ENCODE data around the gene ZNF407.

The ZNF407 gene

GRCh38 chr18:74981476-74981875 is 383.8 kb downstream of the ZNF407 start:
- no peak for TF ChIP-seq RAD21 (IDR thresholded peaks at IDR 0.05; ENCODE audit: low read depth)
- no peak for TF ChIP-seq TCF12 (IDR thresholded peaks at IDR 0.05; ENCODE audit: low read depth)
- no peak for TF ChIP-seq EGR1 (IDR thresholded peaks at IDR 0.05)
- no peak for TF ChIP-seq YY1 (IDR thresholded peaks at IDR 0.05; ENCODE audit: low read depth)
- TF ChIP-seq TAF1 (IDR thresholded peaks at IDR 0.05; ENCODE audit: low read depth): no peak
- no peak for TF ChIP-seq NFIC (IDR thresholded peaks at IDR 0.05)
- no peak for TF ChIP-seq ZBTB7A (IDR thresholded peaks at IDR 0.05; ENCODE audit: low read depth)

- peak; percentile 74 for TF ChIP-seq CEBPB (IDR thresholded peaks at IDR 0.05)
- no peak for TF ChIP-seq USF1 (IDR thresholded peaks at IDR 0.05)
Measured at GRCh38 chr18:74982946-74983635, 385.4 kb downstream of the ZNF407 start.

GRCh38 chr18:74989134-74989533 is 391.5 kb downstream of the ZNF407 start:
- TF ChIP-seq REST (IDR thresholded peaks at IDR 0.05; ENCODE audit: low read depth) (no peak), TEAD4 (IDR thresholded peaks at IDR 0.05) (no peak), ZBTB7A (IDR thresholded peaks at IDR 0.05; ENCODE audit: low read depth) (no peak), TCF12 (IDR thresholded peaks at IDR 0.05; ENCODE audit: low read depth) (no peak), CEBPB (IDR thresholded peaks at IDR 0.05) (no peak), RAD21 (IDR thresholded peaks at IDR 0.05; ENCODE audit: low read depth) (no peak), EGR1 (IDR thresholded peaks at IDR 0.05) (no peak), NFIC (IDR thresholded peaks at IDR 0.05) (no peak), TAF1 (IDR thresholded peaks at IDR 0.05; ENCODE audit: low read depth) (no peak), MAX (IDR thresholded peaks at IDR 0.05) (no peak), CREB1 (IDR thresholded peaks at IDR 0.05; ENCODE audit: low read depth) (no peak), EP300 (IDR thresholded peaks at IDR 0.05; ENCODE audit: borderline replicate concordance) (no peak), YY1 (IDR thresholded peaks at IDR 0.05; ENCODE audit: low read depth) (no peak), FOXM1 (IDR thresholded peaks at IDR 0.05; ENCODE audit: borderline replicate concordance, low read depth) (no peak)

- TF ChIP-seq NFIC (IDR thresholded peaks at IDR 0.05): peak; percentile 32; the same call in 1 of the 2 replicates
- no peak for TF ChIP-seq ZBTB7A (IDR thresholded peaks at IDR 0.05; ENCODE audit: low read depth)
Measured at GRCh38 chr18:74990563-74991081, 393.0 kb downstream of the ZNF407 start.

GRCh38 chr18:74994502-74995418 is 397.1 kb downstream of the ZNF407 start:
- no peak for TF ChIP-seq FOXM1 (IDR thresholded peaks at IDR 0.05; ENCODE audit: borderline replicate concordance, low read depth)
- TF ChIP-seq ZBTB7A (IDR thresholded peaks at IDR 0.05; ENCODE audit: low read depth): no peak
- peak; percentile 14; the same call in 1 of the 2 replicates for TF ChIP-seq TEAD4 (IDR thresholded peaks at IDR 0.05)

- TF ChIP-seq CREB1 (IDR thresholded peaks at IDR 0.05; ENCODE audit: low read depth) (no peak), TEAD4 (IDR thresholded peaks at IDR 0.05) (no peak), NFIC (IDR thresholded peaks at IDR 0.05) (no peak), MAX (IDR thresholded peaks at IDR 0.05) (no peak), ZBTB7A (IDR thresholded peaks at IDR 0.05; ENCODE audit: low read depth) (no peak), TCF12 (IDR thresholded peaks at IDR 0.05; ENCODE audit: low read depth) (no peak), CEBPB (IDR thresholded peaks at IDR 0.05) (no peak), EGR1 (IDR thresholded peaks at IDR 0.05) (no peak), RAD21 (IDR thresholded peaks at IDR 0.05; ENCODE audit: low read depth) (no peak), USF1 (IDR thresholded peaks at IDR 0.05) (no peak), REST (IDR thresholded peaks at IDR 0.05; ENCODE audit: low read depth) (no peak)
Measured at GRCh38 chr18:74995419-74995736, 397.7 kb downstream of the ZNF407 start.

Measured in Ishikawa (cell line).